Measurements from ENCODE around the gene SLC2A4RG. TPM values are rescaled to one million over a fixed set of nuclear protein-coding genes. Genes with fewer than 3 reads are reported as not detected.

SLC2A4RG gene
- total and polyA plus RNA-seq, 4 donors: 18.8 to 121 (median 61.3) TPM

DNA sequence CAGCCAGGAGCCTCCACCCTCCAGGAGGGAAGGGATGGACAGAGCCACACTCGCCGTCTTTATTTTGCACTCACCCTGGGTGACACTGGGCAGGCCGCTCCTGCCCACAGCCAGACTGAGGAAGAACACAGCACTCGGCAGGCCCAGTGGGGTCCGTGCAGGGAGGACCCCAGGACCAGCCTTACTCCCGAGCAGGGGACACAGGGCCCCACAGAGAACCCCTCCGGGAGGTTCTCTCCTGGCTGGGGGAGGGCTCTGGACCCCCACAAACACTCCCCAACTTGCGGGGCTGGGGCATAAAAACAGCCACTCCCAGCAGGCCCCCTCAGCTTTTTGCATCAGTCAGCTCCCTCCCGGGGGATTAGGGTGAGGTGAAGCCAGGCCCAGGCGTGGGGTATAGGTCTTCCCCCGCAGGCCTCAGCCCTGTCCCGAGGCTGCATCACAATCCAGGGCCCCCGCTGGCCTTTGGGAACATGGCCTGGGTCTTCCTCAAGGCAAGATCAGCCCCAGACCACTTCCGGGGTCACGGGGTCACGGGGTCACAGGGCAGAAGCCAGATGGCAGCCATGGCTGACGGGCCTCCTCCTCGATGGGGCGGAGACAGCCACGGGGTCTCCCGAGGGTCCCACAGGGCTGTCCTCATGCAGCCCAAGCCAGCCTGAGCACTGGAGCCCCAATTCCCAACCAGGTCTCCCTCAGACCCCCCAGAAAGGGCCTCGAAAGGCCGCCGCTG lies 39.9 kb upstream of the SLC2A4RG start:
- DNase-seq (no peak), ATAC-seq (ENCODE audit: insufficient read depth, low FRiP score) (no peak)
- no peak overlapping the region for H3K9ac ChIP-seq (ENCODE audit: insufficient read depth in 1 of 2, low read length in 2 of 2)
- H3K27ac ChIP-seq (ENCODE audit: low read depth in 1 of 2, low read length in 1 of 2): peak overlapping the region; percentile 78 to 86
- H3K27me3 ChIP-seq (ENCODE audit: control insufficient read depth in 3 of 3, insufficient read depth in 3 of 3, low read length in 2 of 3): no peaks in the 10 kb centered on the region
- TF ChIP-seq, protein P1, sequence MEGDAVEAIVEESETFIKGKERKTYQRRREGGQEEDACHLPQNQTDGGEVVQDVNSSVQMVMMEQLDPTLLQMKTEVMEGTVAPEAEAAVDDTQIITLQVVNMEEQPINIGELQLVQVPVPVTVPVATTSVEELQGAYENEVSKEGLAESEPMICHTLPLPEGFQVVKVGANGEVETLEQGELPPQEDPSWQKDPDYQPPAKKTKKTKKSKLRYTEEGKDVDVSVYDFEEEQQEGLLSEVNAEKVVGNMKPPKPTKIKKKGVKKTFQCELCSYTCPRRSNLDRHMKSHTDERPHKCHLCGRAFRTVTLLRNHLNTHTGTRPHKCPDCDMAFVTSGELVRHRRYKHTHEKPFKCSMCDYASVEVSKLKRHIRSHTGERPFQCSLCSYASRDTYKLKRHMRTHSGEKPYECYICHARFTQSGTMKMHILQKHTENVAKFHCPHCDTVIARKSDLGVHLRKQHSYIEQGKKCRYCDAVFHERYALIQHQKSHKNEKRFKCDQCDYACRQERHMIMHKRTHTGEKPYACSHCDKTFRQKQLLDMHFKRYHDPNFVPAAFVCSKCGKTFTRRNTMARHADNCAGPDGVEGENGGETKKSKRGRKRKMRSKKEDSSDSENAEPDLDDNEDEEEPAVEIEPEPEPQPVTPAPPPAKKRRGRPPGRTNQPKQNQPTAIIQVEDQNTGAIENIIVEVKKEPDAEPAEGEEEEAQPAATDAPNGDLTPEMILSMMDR (IDR thresholded peaks at IDR 0.05; ENCODE audit: control extremely low read depth, extremely low read depth): no peak
- WGBS, 2 donors: 88 to 91% methylated on average over 23 to 24 of the region's 24 CpGs
- H3K4me3 ChIP-seq: no peak overlapping the region
- H3K36me3 ChIP-seq (ENCODE audit: control insufficient read depth in 4 of 4, insufficient read depth in 4 of 4, low read length in 4 of 4): peaks cover 0 to 37% (median 4%) of the 10 kb centered on the region in 4 donors
- H3K9me3 ChIP-seq (ENCODE audit: control insufficient read depth in 4 of 4, insufficient read depth in 3 of 4, low read length in 3 of 4): no peaks in the 10 kb centered on the region
- peaks cover 0 to 23% (median 0%) of the 10 kb centered on the region in 5 donors for H3K4me1 ChIP-seq (ENCODE audit: control insufficient read depth in 5 of 5, insufficient read depth in 5 of 5, low read length in 5 of 5)

DNA sequence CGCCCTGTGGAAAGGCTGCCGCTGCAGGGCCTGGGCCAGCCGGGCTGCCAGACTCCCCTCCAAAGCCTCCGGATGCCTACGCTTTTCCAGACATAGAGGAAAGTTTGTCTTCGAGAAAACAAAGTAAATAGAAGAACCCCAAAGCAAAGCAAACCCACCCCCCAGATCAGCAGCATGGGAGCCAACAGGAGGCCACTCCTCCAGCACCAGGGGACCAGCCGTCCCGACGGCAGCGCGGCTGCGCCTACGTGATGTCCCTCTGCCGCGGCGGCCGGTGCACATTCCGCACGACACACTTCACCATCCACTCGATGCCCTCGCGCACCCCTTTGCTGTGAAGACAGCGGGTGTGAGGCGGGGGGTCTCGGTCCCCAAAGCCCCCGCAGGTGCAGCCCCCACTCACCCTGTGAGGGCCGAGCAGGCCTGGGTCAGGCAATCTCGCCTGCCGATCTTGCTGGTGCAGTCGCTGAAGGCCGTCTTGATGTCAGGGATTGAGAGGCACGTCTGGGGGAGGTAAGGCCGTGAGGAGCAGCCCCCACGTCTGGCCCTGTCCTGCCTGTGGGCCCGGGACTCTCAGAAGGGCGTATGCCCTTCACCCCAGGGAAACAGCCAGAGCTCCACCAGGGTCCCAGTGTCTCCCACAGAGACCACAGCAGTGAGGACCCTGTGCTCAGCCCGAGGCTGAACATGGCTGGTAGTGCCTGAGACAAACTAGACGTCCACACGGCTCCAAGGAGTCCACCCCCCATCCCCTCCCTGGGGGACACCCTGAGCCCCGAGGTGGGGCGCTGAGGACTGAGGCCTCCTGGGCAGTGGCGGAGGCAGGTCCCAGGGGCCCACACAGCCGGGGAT lies 39.2 kb upstream of the SLC2A4RG start:
- WGBS, 2 donors: 91 to 92% methylated on average over 43 of the region's 43 CpGs
- H3K9ac ChIP-seq (ENCODE audit: insufficient read depth in 1 of 2, low read length in 2 of 2): no peak overlapping the region

DNA sequence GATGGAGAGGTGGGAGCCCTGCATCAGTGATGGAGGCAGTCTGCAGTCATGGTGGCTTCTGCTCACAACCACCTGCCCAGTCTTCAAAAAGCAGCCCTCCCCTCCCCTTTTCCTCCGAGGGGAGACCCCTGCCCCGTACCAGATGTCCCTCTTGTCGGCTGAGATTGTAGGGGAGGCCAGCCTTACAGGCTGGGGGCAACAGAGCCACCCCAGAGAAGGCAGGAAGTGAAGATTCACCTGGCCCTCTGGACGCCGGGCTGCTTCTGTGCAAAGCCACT lies 38.6 kb upstream of the SLC2A4RG start:
- no peak overlapping the region for H3K9ac ChIP-seq (ENCODE audit: insufficient read depth in 1 of 2, low read length in 2 of 2)
- no peaks in the 10 kb centered on the region for H3K27me3 ChIP-seq (ENCODE audit: control insufficient read depth in 3 of 3, insufficient read depth in 3 of 3, low read length in 2 of 3)
- 80 to 81% methylated on average over 5 of the region's 5 CpGs for WGBS, 2 donors
- peaks cover 0 to 36% (median 8%) of the 10 kb centered on the region in 4 donors for H3K36me3 ChIP-seq (ENCODE audit: control insufficient read depth in 4 of 4, insufficient read depth in 4 of 4, low read length in 4 of 4)
- no peak overlapping the region for H3K27ac ChIP-seq (ENCODE audit: low read depth in 1 of 2, low read length in 1 of 2)
- H3K4me3 ChIP-seq: no peak overlapping the region
- no peaks in the 10 kb centered on the region for H3K9me3 ChIP-seq (ENCODE audit: control insufficient read depth in 4 of 4, insufficient read depth in 3 of 4, low read length in 3 of 4)
- DNase-seq (no peak), ATAC-seq (ENCODE audit: insufficient read depth, low FRiP score) (no peak)
- peaks cover 0 to 23% (median 0%) of the 10 kb centered on the region in 5 donors for H3K4me1 ChIP-seq (ENCODE audit: control insufficient read depth in 5 of 5, insufficient read depth in 5 of 5, low read length in 5 of 5)
- TF ChIP-seq, protein P1 (IDR thresholded peaks at IDR 0.05; ENCODE audit: control extremely low read depth, extremely low read depth): no peak

More for the DNA sequence above, 39.2 kb upstream of the SLC2A4RG start:
- DNase-seq (no peak), ATAC-seq (ENCODE audit: insufficient read depth, low FRiP score) (no peak)
- H3K27me3 ChIP-seq (ENCODE audit: control insufficient read depth in 3 of 3, insufficient read depth in 3 of 3, low read length in 2 of 3): no peaks in the 10 kb centered on the region
- peak overlapping the region in 1 of 2 donors; percentile 78 for H3K27ac ChIP-seq (ENCODE audit: low read depth in 1 of 2, low read length in 1 of 2)
- no peak overlapping the region for H3K4me3 ChIP-seq
- H3K4me1 ChIP-seq (ENCODE audit: control insufficient read depth in 5 of 5, insufficient read depth in 5 of 5, low read length in 5 of 5): peaks cover 0 to 23% (median 0%) of the 10 kb centered on the region in 5 donors
- peaks cover 0 to 39% (median 4%) of the 10 kb centered on the region in 4 donors for H3K36me3 ChIP-seq (ENCODE audit: control insufficient read depth in 4 of 4, insufficient read depth in 4 of 4, low read length in 4 of 4)
- no peaks in the 10 kb centered on the region for H3K9me3 ChIP-seq (ENCODE audit: control insufficient read depth in 4 of 4, insufficient read depth in 3 of 4, low read length in 3 of 4)
- TF ChIP-seq, protein P1 (IDR thresholded peaks at IDR 0.05; ENCODE audit: control extremely low read depth, extremely low read depth): no peak
